ENCODE results near the gene PPTC7.

- no peak for TF ChIP-seq EZH2 (IDR thresholded peaks at IDR 0.05; ENCODE audit: low read length, missing control alignments)
- no peak for TF ChIP-seq CTCF (conservative IDR thresholded peaks at IDR 0.05 in 1 of 2, IDR thresholded peaks at IDR 0.05 in 1 of 2; ENCODE audit: low read depth in 1 of 2, low read length in 2 of 2)
These were observed 39.2 kb downstream of the PPTC7 start for GRCh38 chr12:110543965-110544364.

All from fibroblast of lung (primary cell).